Caco-2 (cell line): ENCODE data around the gene ATAD3B. TPM values are rescaled to one million over a fixed set of nuclear protein-coding genes. Genes with fewer than 3 reads are reported as not detected.

Experiments
- BruUV-seq: library from RNA; stranded (reverse); fragments of 400-500 nt; replicated peaks from 2 replicates; lab custom pipeline; 2021; lab: Mats Ljungman, UMichigan
- CTCF ChIA-PET: fragments of 300-600 bp; sonication (Branson Sonifier 250); formaldehyde crosslinking; loops from one replicate; lab custom pipeline; 2022; ENCODE audit warnings: antibody characterized with exemption; lab: Charles Lee
- POLR2A ChIA-PET: fragments of 300-600 bp; sonication (Branson Sonifier 250); formaldehyde crosslinking; loops from one replicate; lab custom pipeline; 2022; ENCODE audit warnings: antibody characterized with exemption; lab: Charles Lee
- DNase-seq, 2 experiments: peaks; one replicate each; pipeline versions ENCODE4 v3.0.0 to v3.0.0-alpha.2; 2020 to 2022
- H3K27me3 ChIP-seq: replicated peaks from 2 replicates; pipeline ENCODE4 v1.6.0; 2011; ENCODE audit warnings: low read length; ENCODE audit not compliant: control insufficient read depth, insufficient read depth
- H3K36me3 ChIP-seq: 2 replicates; pipeline ENCODE4 v1.5.1; 2011; ENCODE audit warnings: low read length; ENCODE audit not compliant: control insufficient read depth, insufficient read depth
- H3K4me1 ChIP-seq: fragments of 250-450 bp; sonication (Bioruptor Pico); 2 replicates; pipeline ENCODE4 v1.5.1; 2020; ENCODE audit warnings: mild to moderate bottlenecking
- H3K4me3 ChIP-seq: 2 replicates; pipeline ENCODE4 v1.5.1; 2011; ENCODE audit warnings: low read depth, mild to moderate bottlenecking, control low read depth, low read length
- H3K9me3 ChIP-seq: fragments of 250-450 bp; sonication (Bioruptor Pico); 2 replicates; pipeline ENCODE4 v1.5.1; 2020; ENCODE audit warnings: mild to moderate bottlenecking, moderate library complexity
- H3K27ac Mint-ChIP-seq: one replicate; pipeline ENCODE4 v1.8.0; 2022; ENCODE audit warnings: mixed read lengths; ENCODE audit not compliant: unreplicated experiment
- H3K27me3 Mint-ChIP-seq: one replicate; pipeline ENCODE4 v1.8.0; 2022; ENCODE audit warnings: mixed read lengths; ENCODE audit not compliant: insufficient read depth, unreplicated experiment
- H3K36me3 Mint-ChIP-seq: one replicate; pipeline ENCODE4 v1.8.0; 2022; ENCODE audit warnings: mild to moderate bottlenecking, mixed read lengths; ENCODE audit not compliant: insufficient read depth, unreplicated experiment
- H3K4me1 Mint-ChIP-seq: one replicate; pipeline ENCODE4 v1.8.0; 2022; ENCODE audit warnings: low read depth, mixed read lengths; ENCODE audit not compliant: unreplicated experiment
- H3K4me3 Mint-ChIP-seq: one replicate; pipeline ENCODE4 v1.8.0; 2022; ENCODE audit warnings: mild to moderate bottlenecking, moderate library complexity, mixed read lengths; ENCODE audit not compliant: unreplicated experiment
- H3K9me3 Mint-ChIP-seq: one replicate; pipeline ENCODE4 v1.8.0; 2022; ENCODE audit warnings: mixed read lengths; ENCODE audit not compliant: unreplicated experiment
- intact Hi-C: fragments of 100-400 bp; cut with micrococcal nuclease; formaldehyde crosslinking; loops from one replicate; pipeline ENCODE4 v1.10.0; 2022; ENCODE audit not compliant: unreplicated experiment
- total RNA-seq: library from RNA; stranded (reverse); gene quantifications from 2 replicates; pipeline ENCODE4 v1.2.3, GENCODE V29; 2022
- TF ChIP-seq, protein P1 (sequence below), 2 experiments: fragments of 200-600 bp in 1 of 2; IDR thresholded peaks; 1 replicate in 1 of 2; 2 replicates in 1 of 2; pipeline versions ENCODE4 v1.5.1 to v1.8.0; 2011 to 2022; ENCODE audit warnings: antibody characterized with exemption in 1 of 2, control low read depth in 1 of 2, inconsistent platforms in 1 of 2, low read depth in 1 of 2, low read length in 1 of 2, mild to moderate bottlenecking in 1 of 2, moderate library complexity in 1 of 2; ENCODE audit not compliant: insufficient read depth in 1 of 2, severe bottlenecking in 1 of 2, unreplicated experiment in 1 of 2

Gene ATAD3B
- total RNA-seq, 1 experiment from 2014 or later: 48.1 TPM

DNA sequence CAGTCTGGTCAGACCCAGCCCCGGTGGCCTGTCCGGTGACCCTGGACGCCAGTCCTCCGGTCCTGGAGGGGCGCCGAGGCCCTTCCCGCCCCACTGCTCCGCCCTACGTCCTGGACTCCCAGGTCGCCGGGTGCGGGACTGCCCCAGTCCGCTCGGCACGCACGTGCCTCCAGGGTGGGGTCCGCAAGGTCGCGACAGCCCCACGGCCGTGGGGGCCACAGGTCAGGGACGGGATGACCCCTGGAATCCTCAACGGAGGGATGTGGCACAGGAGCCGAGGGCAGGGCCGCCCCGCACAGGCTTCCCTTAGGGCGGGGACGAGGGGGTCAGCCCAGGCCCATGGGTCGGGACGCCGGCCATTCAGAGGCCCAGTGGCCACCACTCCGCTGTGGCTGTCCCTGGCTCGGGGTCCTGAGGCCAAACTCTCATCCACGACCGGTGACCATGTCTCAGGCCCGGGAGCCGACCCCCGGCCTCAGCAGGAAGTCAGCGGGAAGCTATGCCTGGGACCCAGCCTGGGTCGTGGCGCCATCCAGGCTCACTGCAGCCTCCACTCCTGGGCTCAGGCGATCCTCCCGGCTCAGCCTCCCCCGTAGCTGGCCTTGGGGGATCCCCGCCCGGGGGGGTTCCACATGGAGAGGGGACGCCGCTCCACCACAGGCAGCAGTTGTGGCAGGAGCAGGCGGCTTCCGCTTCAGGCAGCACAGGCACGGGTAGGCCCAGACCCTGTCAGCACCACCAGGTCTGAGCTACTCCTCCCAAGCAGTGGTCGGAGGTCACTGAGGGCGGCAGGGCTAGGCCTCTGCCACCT, 69.5 kb downstream of the ATAD3B start:
- TF ChIP-seq, protein P1, sequence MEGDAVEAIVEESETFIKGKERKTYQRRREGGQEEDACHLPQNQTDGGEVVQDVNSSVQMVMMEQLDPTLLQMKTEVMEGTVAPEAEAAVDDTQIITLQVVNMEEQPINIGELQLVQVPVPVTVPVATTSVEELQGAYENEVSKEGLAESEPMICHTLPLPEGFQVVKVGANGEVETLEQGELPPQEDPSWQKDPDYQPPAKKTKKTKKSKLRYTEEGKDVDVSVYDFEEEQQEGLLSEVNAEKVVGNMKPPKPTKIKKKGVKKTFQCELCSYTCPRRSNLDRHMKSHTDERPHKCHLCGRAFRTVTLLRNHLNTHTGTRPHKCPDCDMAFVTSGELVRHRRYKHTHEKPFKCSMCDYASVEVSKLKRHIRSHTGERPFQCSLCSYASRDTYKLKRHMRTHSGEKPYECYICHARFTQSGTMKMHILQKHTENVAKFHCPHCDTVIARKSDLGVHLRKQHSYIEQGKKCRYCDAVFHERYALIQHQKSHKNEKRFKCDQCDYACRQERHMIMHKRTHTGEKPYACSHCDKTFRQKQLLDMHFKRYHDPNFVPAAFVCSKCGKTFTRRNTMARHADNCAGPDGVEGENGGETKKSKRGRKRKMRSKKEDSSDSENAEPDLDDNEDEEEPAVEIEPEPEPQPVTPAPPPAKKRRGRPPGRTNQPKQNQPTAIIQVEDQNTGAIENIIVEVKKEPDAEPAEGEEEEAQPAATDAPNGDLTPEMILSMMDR (IDR thresholded peaks at IDR 0.05; ENCODE audit: insufficient read depth in 1 of 2, low read depth in 1 of 2, low read length in 1 of 2, severe bottlenecking in 1 of 2, unreplicated experiment in 1 of 2): no peak
- intact Hi-C loops: no loop called here
- Mint-ChIP-seq H3K27ac (no peak overlapping the region), H3K9me3 (no peaks in the 10 kb centered on the region), H3K27me3 (no peaks in the 10 kb centered on the region), H3K36me3 (peaks cover 43% of the 10 kb centered on the region), H3K4me1 (no peaks in the 10 kb centered on the region), H3K4me3 (no peak overlapping the region)
- Histone ChIP-seq H3K4me3 (no peak overlapping the region), H3K9me3 (no peaks in the 10 kb centered on the region), H3K4me1 (no peaks in the 10 kb centered on the region), H3K27me3 (no peaks in the 10 kb centered on the region), H3K36me3 (no peaks in the 10 kb centered on the region)
- ChIA-PET POLR2A (no interaction called here), CTCF (interaction anchor here (0.7 kb wide), 1 partner anchor 139 kb away, joined by 3 read pairs; no protein-coding TSS in a partner anchor)
- no TSS peak for BruUV-seq
- DNase-seq: no peak

DNA sequence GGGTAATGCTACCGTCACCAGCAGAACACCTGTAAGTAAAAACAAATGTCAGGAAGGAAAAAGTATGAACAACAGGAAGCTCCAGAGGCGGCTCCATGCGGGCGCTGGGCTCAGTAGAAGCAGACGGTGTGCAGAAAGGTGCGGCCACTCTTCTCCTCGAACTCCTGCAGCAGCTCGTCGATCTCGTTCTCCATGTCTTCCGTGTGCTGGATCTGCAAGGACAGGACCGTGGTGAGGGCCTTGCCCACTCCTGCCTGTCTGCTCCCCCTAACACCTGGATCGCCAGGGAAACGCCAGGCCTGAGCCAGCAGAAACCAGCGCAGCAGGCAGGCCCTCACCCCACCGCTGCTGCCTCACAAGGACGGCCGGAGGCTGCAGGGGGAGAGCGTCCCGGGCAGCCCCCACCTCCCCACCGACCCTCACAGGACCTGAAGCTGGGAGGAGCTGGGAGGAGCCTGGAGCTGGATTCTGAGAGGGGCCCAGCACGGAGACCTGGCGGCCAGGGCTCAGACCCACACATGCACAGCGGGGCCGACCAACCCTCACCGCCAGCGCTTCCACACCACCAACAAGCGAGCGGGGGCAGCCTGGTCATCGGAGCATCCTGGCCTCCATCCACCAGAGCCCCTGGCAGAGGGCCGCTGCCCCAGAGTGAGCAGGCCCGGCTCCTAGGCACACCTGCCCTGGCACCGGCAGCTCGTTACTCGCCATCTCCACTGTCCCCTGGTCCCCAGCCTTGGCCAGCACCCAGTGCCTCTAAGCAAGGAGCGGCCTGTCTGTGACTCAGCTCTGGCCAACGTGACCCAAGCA, 70.6 kb downstream of the ATAD3B start:
- no TSS peak for BruUV-seq
- Mint-ChIP-seq H3K4me1 (no peaks in the 10 kb centered on the region), H3K4me3 (no peak overlapping the region), H3K36me3 (peaks cover 32% of the 10 kb centered on the region), H3K27ac (no peak overlapping the region), H3K9me3 (no peaks in the 10 kb centered on the region), H3K27me3 (no peaks in the 10 kb centered on the region)
- intact Hi-C loops: no loop called here
- ChIA-PET CTCF (no interaction called here), POLR2A (no interaction called here)
- DNase-seq: no peak
- H3K4me3 ChIP-seq: no peak overlapping the region
- H3K9me3 ChIP-seq: no peaks in the 10 kb centered on the region
- H3K36me3 ChIP-seq: no peaks in the 10 kb centered on the region
- H3K4me1 ChIP-seq: no peaks in the 10 kb centered on the region
- H3K27me3 ChIP-seq: no peaks in the 10 kb centered on the region
- TF ChIP-seq, protein P1 (IDR thresholded peaks at IDR 0.05; ENCODE audit: insufficient read depth in 1 of 2, low read depth in 1 of 2, low read length in 1 of 2, severe bottlenecking in 1 of 2, unreplicated experiment in 1 of 2): no peak
